IMR-90 (cell line): ENCODE data around the gene E2F3. TPM values are rescaled to one million over a fixed set of nuclear protein-coding genes. Genes with fewer than 3 reads are reported as not detected.

Experiments used
- ATAC-seq: fragments of 200-7000 bp; cut with Tn5 transposase; 2 replicates; pipeline ENCODE4 v1.9.1; 2020; ENCODE audit warnings: low read depth, mild to moderate bottlenecking, moderate library complexity
- BruUV-seq: library from RNA; stranded (reverse); fragments of 400-500 nt; replicated peaks from 2 replicates; lab custom pipeline; 2021; lab: Mats Ljungman, UMichigan
- CTCF ChIA-PET: fragments of 300-600 bp; formaldehyde crosslinking; extraction: SDS; loops from one replicate; lab custom pipeline; 2021; ENCODE audit warnings: antibody characterized with exemption; lab: Yijun Ruan, JAX
- POLR2A ChIA-PET: fragments of 300-600 bp; sonication (Branson Sonifier 250); formaldehyde crosslinking; loops from one replicate; lab custom pipeline; 2022; ENCODE audit warnings: antibody characterized with exemption; ENCODE audit not compliant: unreplicated experiment; lab: Charles Lee
- DNase-seq: peaks from one replicate; pipeline ENCODE4 v3.0.0; 2013
- H2AFZ ChIP-seq: replicated peaks from 2 replicates; pipeline ENCODE3; 2013; ENCODE audit warnings: low read length, mild to moderate bottlenecking; ENCODE audit not compliant: poor library complexity
- H2AK5ac ChIP-seq: 2 replicates; pipeline ENCODE4 v1.6.1; 2013; ENCODE audit warnings: low read depth, low read length, inconsistent platforms
- H2AK9ac ChIP-seq: replicated peaks from 2 replicates; pipeline ENCODE3; 2013; ENCODE audit warnings: mild to moderate bottlenecking, low read depth, low read length, moderate library complexity; ENCODE audit not compliant: poor library complexity
- H2BK120ac ChIP-seq: 2 replicates; pipeline ENCODE4 v1.6.1; 2013; ENCODE audit warnings: low read depth, low read length, inconsistent platforms
- H2BK15ac ChIP-seq: 3 replicates; pipeline ENCODE4 v1.6.1; 2013; ENCODE audit warnings: low read depth, low read length, inconsistent platforms
- H2BK20ac ChIP-seq: 2 replicates; pipeline ENCODE4 v1.6.1; 2013; ENCODE audit warnings: low read depth, mild to moderate bottlenecking, inconsistent platforms, low read length, moderate library complexity
- H2BK5ac ChIP-seq: 2 replicates; pipeline ENCODE4 v1.6.1; 2013; ENCODE audit warnings: mild to moderate bottlenecking, low read depth, low read length, inconsistent platforms; ENCODE audit not compliant: poor library complexity, severe bottlenecking
- H3K14ac ChIP-seq: replicated peaks from 2 replicates; pipeline ENCODE4 v1.6.1; 2013; ENCODE audit warnings: low read depth, low read length, inconsistent platforms
- H3K18ac ChIP-seq: 2 replicates; pipeline ENCODE4 v1.6.1; 2013; ENCODE audit warnings: low read depth, low read length, control low read depth
- H3K23ac ChIP-seq: 2 replicates; pipeline ENCODE4 v1.6.1; 2013; ENCODE audit warnings: low read depth, low read length, inconsistent platforms
- H3K27ac ChIP-seq: 2 replicates; pipeline ENCODE4 v1.5.1; 2013; ENCODE audit warnings: mild to moderate bottlenecking, control low read depth, low read length; ENCODE audit not compliant: insufficient read depth
- H3K27me3 ChIP-seq: 2 replicates; pipeline ENCODE4 v1.6.1; 2013; ENCODE audit warnings: low read length; ENCODE audit not compliant: control insufficient read depth, insufficient read depth
- H3K36me3 ChIP-seq: 2 replicates; pipeline ENCODE4 v1.6.1; 2013; ENCODE audit warnings: low read length, mixed read lengths; ENCODE audit not compliant: control insufficient read depth, insufficient read depth
- H3K4ac ChIP-seq: 2 replicates; pipeline ENCODE4 v1.6.1; 2013; ENCODE audit warnings: low read depth, low read length, inconsistent platforms
- H3K4me1 ChIP-seq: 2 replicates; pipeline ENCODE4 v1.6.1; 2013; ENCODE audit warnings: low read length, mixed read lengths; ENCODE audit not compliant: control insufficient read depth, insufficient read depth
- H3K4me2 ChIP-seq: 2 replicates; pipeline ENCODE4 v1.6.1; 2013; ENCODE audit warnings: low read depth, mild to moderate bottlenecking, control low read depth, low read length, moderate library complexity
- H3K4me3 ChIP-seq: 2 replicates; pipeline ENCODE4 v1.5.1; 2013; ENCODE audit warnings: low read depth, mild to moderate bottlenecking, control low read depth, low read length, moderate library complexity; ENCODE audit not compliant: insufficient read depth
- H3K56ac ChIP-seq: 2 replicates; pipeline ENCODE4 v1.6.1; 2013; ENCODE audit warnings: low read length, inconsistent platforms; ENCODE audit not compliant: insufficient read depth; ENCODE audit errors: extremely low read depth
- H3K79me1 ChIP-seq, 2 experiments: 2 replicates each; pipeline ENCODE4 v1.6.1; 2013; ENCODE audit warnings: low read length in 2 of 2, inconsistent platforms in 1 of 2, low read depth in 1 of 2
- H3K9ac ChIP-seq: 2 replicates; pipeline ENCODE4 v1.6.1; 2013; ENCODE audit warnings: low read depth, low read length, control low read depth
- H3K9me1 ChIP-seq: 2 replicates; pipeline ENCODE4 v1.6.1; 2013; ENCODE audit warnings: low read length, inconsistent platforms; ENCODE audit not compliant: insufficient read depth
- H3K9me3 ChIP-seq: 2 replicates; pipeline ENCODE4 v1.6.1; 2013; ENCODE audit warnings: low read length; ENCODE audit not compliant: control insufficient read depth, insufficient read depth
- H4K20me1 ChIP-seq: 2 replicates; pipeline ENCODE4 v1.6.1; 2013; ENCODE audit warnings: low read length, inconsistent platforms; ENCODE audit not compliant: insufficient read depth
- H4K5ac ChIP-seq: 2 replicates; pipeline ENCODE4 v1.6.1; 2013; ENCODE audit warnings: mild to moderate bottlenecking, low read depth, low read length, control low read depth
- H4K8ac ChIP-seq, 2 experiments: 2 replicates each; pipeline ENCODE4 v1.6.1; 2013; ENCODE audit warnings: low read depth in 2 of 2, low read length in 2 of 2, control low read depth in 1 of 2, inconsistent platforms in 1 of 2
- H4K91ac ChIP-seq: 2 replicates; pipeline ENCODE4 v1.6.1; 2013; ENCODE audit warnings: low read depth, low read length, inconsistent platforms; ENCODE audit not compliant: insufficient read depth
- CEBPB ChIP-seq: IDR thresholded peaks from 2 replicates; pipeline ENCODE4 v1.6.1; 2012; ENCODE audit warnings: low read depth, low read length, improper control_type of control experiment
- CHD1 ChIP-seq: IDR thresholded peaks from 2 replicates; pipeline ENCODE4 v1.6.1; 2012; ENCODE audit warnings: low read depth, low read length, improper control_type of control experiment
- CTCF ChIP-seq: conservative IDR thresholded peaks from 2 replicates; pipeline ENCODE4 v1.5.1; 2012; ENCODE audit warnings: mild to moderate bottlenecking, low read depth, low read length, improper control_type of control experiment
- FOS ChIP-seq: fragments of 150-350 bp; IDR thresholded peaks from 2 replicates; pipeline ENCODE4 v1.6.1; 2016; ENCODE audit warnings: low read depth, low read length
- MAFK ChIP-seq: IDR thresholded peaks from 2 replicates; pipeline ENCODE4 v1.6.1; 2012; ENCODE audit warnings: low read depth, low read length, improper control_type of control experiment
- MXI1 ChIP-seq: IDR thresholded peaks from 2 replicates; pipeline ENCODE4 v1.6.1; 2012; ENCODE audit warnings: low read depth, mild to moderate bottlenecking, low read length, moderate library complexity, borderline replicate concordance
- NFE2L2 ChIP-seq: fragments of 150-350 bp; IDR thresholded peaks from 2 replicates; pipeline ENCODE4 v1.6.1; 2016; ENCODE audit warnings: low read depth, mild to moderate bottlenecking, low read length
- POLR2A ChIP-seq: IDR thresholded peaks from 2 replicates; pipeline ENCODE4 v1.6.1; 2012; ENCODE audit warnings: mild to moderate bottlenecking, low read depth, low read length
- RAD21 ChIP-seq: IDR thresholded peaks from 2 replicates; pipeline ENCODE4 v1.6.1; 2012; ENCODE audit warnings: low read length, improper control_type of control experiment
- RCOR1 ChIP-seq: IDR thresholded peaks from 2 replicates; pipeline ENCODE4 v1.6.1; 2012; ENCODE audit warnings: mild to moderate bottlenecking, low read length, improper control_type of control experiment; ENCODE audit not compliant: insufficient replicate concordance
- RFX5 ChIP-seq: IDR thresholded peaks from 2 replicates; pipeline ENCODE4 v1.8.0; 2012; ENCODE audit warnings: low read depth, mild to moderate bottlenecking, low read length, moderate library complexity
- WGBS, 2 experiments: methylation state at CpG; one replicate each; pipeline versions ENCODE4 v1.1.5 to v1.1.7; 2013; ENCODE audit warnings: missing lambda C conversion rate in 2 of 2; ENCODE audit not compliant: insufficient read length in 1 of 2; ENCODE audit errors: extremely low coverage in 2 of 2; 5-methylcytosine and 5-hydroxymethylcytosine counted together
- dilution Hi-C: fragments of 300-500 bp; cut with HindIII; formaldehyde crosslinking; loops from one replicate; pipeline ENCODE4 v1.14.3; 2018; ENCODE audit warnings: low sequenced_read_pairs; ENCODE audit not compliant: unreplicated experiment
- in situ Hi-C: fragments of 300-500 bp; cut with MboI; formaldehyde crosslinking; loops from 3 replicates; pipeline ENCODE4 v1.14.3; 2019; ENCODE audit warnings: low sequenced_read_pairs, inconsistent platforms, mixed read lengths
- intact Hi-C: fragments of 100-400 bp; cut with micrococcal nuclease; formaldehyde crosslinking; loops from 2 replicates; pipeline ENCODE4 v1.10.0; 2022
- polyA plus RNA-seq, 3 experiments: library from polyadenylated mRNA; depleted of rRNA; stranded (reverse); fragments of >200 nt; gene quantifications; 2 replicates each; pipeline ENCODE4 v1.2.3, GENCODE V29; 2012; ENCODE audit warnings: low replicate concordance in 1 of 3
- total RNA-seq: library from RNA; depleted of rRNA; stranded (reverse); fragments of >200 nt; gene quantifications from 2 replicates; pipeline ENCODE4 v1.2.3, GENCODE V29; 2012
- TF ChIP-seq, protein P1 (sequence below): fragments of 150-350 bp; IDR thresholded peaks from 2 replicates; pipeline ENCODE4 v1.6.1; 2016; ENCODE audit warnings: low read depth, mild to moderate bottlenecking, low read length, moderate library complexity, borderline replicate concordance

E2F3 gene
- total and polyA plus RNA-seq, 2 of the 4 experiments (the other 2 are of a cell fraction), result 2.3 to 8.2 TPM

- H3K79me1 ChIP-seq, result no peaks in the 10 kb centered on the region
- H4K5ac ChIP-seq, result no peak overlapping the region
- no peak overlapping the region for H4K8ac ChIP-seq
- H3K18ac ChIP-seq, result no peak overlapping the region
- H3K27ac ChIP-seq, result no peak overlapping the region
- H3K9me1 ChIP-seq, result peaks cover 5% of the 10 kb centered on the region; the same call in 1 of the 2 replicates
- H3K4ac ChIP-seq, result no peak overlapping the region
- H2BK120ac ChIP-seq, result no peak overlapping the region
- no peak overlapping the region for H3K14ac ChIP-seq
- POLR2A ChIA-PET, result no interaction called here
- H3K27me3 ChIP-seq, result no peaks in the 10 kb centered on the region
- H4K91ac ChIP-seq, result no peak overlapping the region
- no peak overlapping the region for H2AK5ac ChIP-seq
- no TSS peak for BruUV-seq
- CTCF ChIA-PET, result no interaction called here
- DNase-seq (no peak), ATAC-seq (no peak)
- dilution Hi-C loops (no loop called here), in situ Hi-C loops (no loop called here), intact Hi-C loops (no loop called here)
- no peak overlapping the region for H2BK5ac ChIP-seq
- H3K56ac ChIP-seq, result no peak overlapping the region
- TF ChIP-seq RCOR1 (no peak), NFE2L2 (no peak), MXI1 (no peak), MAFK (no peak), CEBPB (no peak), CTCF (no peak), RAD21 (no peak), POLR2A (no peak), FOS (no peak), CHD1 (no peak), RFX5 (no peak)
- TF ChIP-seq, protein P1, sequence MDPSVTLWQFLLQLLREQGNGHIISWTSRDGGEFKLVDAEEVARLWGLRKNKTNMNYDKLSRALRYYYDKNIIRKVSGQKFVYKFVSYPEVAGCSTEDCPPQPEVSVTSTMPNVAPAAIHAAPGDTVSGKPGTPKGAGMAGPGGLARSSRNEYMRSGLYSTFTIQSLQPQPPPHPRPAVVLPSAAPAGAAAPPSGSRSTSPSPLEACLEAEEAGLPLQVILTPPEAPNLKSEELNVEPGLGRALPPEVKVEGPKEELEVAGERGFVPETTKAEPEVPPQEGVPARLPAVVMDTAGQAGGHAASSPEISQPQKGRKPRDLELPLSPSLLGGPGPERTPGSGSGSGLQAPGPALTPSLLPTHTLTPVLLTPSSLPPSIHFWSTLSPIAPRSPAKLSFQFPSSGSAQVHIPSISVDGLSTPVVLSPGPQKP, result no peak
- H3K9me3 ChIP-seq, result peaks cover 6% of the 10 kb centered on the region
- H3K9ac ChIP-seq, result no peak overlapping the region
- H2BK15ac ChIP-seq, result no peak overlapping the region
- no peaks in the 10 kb centered on the region for H3K36me3 ChIP-seq
- H2BK20ac ChIP-seq, result no peak overlapping the region
- no peak overlapping the region for H3K4me2 ChIP-seq
- no peak overlapping the region for H2AK9ac ChIP-seq
- no peaks in the 10 kb centered on the region for H4K20me1 ChIP-seq
- H3K4me1 ChIP-seq, result peaks cover 2% of the 10 kb centered on the region; the same call in 1 of the 2 replicates
- H3K4me3 ChIP-seq, result no peak overlapping the region
- no peak overlapping the region for H2AFZ ChIP-seq
- 78% methylated on average over 4 of the region's 5 CpGs; no CpG with 5 or more reads in 1 of the 2 experiments for WGBS, 2 experiments
- no peak overlapping the region for H3K23ac ChIP-seq
Measured at GRCh38 chr6:20353134-20353533, 48.5 kb upstream of the E2F3 start.
